OCI-LY7 (cell line): Measurements from ENCODE around the gene ZNF837.

ENCODE experiments used
- EZH2phosphoT487 ChIP-seq: fragments of 200-600 bp; sonication (generic); IDR thresholded peaks from 2 replicates; pipeline ENCODE4 v1.6.1; 2018; ENCODE audit warnings: low read depth, borderline replicate concordance, mild to moderate bottlenecking, mixed run types, antibody characterized with exemption, low read length, moderate library complexity, mixed read lengths
- TF ChIP-seq, protein P1 (sequence below): fragments of 200-600 bp; sonication (generic); conservative IDR thresholded peaks from 2 replicates; pipeline ENCODE4 v1.5.1; 2014; ENCODE audit warnings: mild to moderate bottlenecking, antibody characterized with exemption, low read length, moderate library complexity, mixed read lengths

DNA sequence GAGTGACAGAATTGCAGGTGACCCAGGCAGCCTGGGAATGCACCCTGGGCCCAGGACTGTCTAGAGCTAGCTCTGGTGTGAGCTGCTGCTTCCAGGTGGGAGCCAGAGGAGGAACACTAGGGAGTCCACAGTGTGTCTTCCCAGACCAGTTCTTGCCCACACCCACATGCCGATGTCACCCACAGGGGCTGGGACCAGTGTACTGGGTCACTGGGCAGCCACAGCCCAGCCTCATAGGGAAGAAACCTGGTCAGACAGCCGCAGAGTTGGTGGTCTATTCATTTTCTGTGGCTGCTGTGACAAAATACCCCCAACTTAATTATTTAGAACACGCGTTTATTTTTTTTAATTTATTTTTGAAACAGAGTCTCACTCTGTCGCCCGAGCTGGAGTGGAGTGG, 17.7 kb upstream of the ZNF837 start:
- TF ChIP-seq, protein P1, sequence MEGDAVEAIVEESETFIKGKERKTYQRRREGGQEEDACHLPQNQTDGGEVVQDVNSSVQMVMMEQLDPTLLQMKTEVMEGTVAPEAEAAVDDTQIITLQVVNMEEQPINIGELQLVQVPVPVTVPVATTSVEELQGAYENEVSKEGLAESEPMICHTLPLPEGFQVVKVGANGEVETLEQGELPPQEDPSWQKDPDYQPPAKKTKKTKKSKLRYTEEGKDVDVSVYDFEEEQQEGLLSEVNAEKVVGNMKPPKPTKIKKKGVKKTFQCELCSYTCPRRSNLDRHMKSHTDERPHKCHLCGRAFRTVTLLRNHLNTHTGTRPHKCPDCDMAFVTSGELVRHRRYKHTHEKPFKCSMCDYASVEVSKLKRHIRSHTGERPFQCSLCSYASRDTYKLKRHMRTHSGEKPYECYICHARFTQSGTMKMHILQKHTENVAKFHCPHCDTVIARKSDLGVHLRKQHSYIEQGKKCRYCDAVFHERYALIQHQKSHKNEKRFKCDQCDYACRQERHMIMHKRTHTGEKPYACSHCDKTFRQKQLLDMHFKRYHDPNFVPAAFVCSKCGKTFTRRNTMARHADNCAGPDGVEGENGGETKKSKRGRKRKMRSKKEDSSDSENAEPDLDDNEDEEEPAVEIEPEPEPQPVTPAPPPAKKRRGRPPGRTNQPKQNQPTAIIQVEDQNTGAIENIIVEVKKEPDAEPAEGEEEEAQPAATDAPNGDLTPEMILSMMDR = no peak
- TF ChIP-seq EZH2phosphoT487 = no peak
